Measurements from ENCODE around the gene EXOSC5. TPM values are rescaled to one million over a fixed set of nuclear protein-coding genes. Genes with fewer than 3 reads are reported as not detected.
"Not testable (repeated sequence)": the region's sequence is repeated elsewhere in the genome, so short reads cannot be mapped to it uniquely, and the experiment has no call there.

EXOSC5 gene
- total RNA-seq, 2 donors from 2014 or later, result 15.7 to 23.6 TPM

GRCh38 chr19:41435936-41436673 is 38.9 kb upstream of the EXOSC5 start:
- peak; percentile 51 for TF ChIP-seq CTCF (conservative IDR thresholded peaks at IDR 0.05)
- Histone ChIP-seq H3K9ac (ENCODE audit: extremely low read depth, low read length, poor library complexity, severe bottlenecking) (no peak overlapping the region), H3K27me3 (ENCODE audit: control insufficient read depth, insufficient read depth, low read length, poor library complexity, severe bottlenecking) (no peaks in the 10 kb centered on the region), H3K4me3 (ENCODE audit: low read length) (no peak overlapping the region), H3K9me3 (ENCODE audit: control insufficient read depth, low read length) (no peaks in the 10 kb centered on the region), H3K36me3 (ENCODE audit: control insufficient read depth, insufficient read depth, low read length) (peaks cover 29% of the 10 kb centered on the region), H3K27ac (ENCODE audit: low read depth, low read length) (no peak overlapping the region), H3K4me1 (ENCODE audit: control insufficient read depth, insufficient read depth, low read length) (no peaks in the 10 kb centered on the region)
- H3K27ac Mint-ChIP-seq, result no peak overlapping the region
- DNase-seq, result peak; percentile 48
- peaks cover 4% of the 10 kb centered on the region for H3K27me3 Mint-ChIP-seq (ENCODE audit: insufficient read depth)
- 93 to 98% methylated on average over 13 to 19 of the region's 19 CpGs for WGBS, 2 experiments (ENCODE audit: insufficient coverage in 1 of 2, insufficient read length in 1 of 2)
- no peak overlapping the region for H3K4me3 Mint-ChIP-seq
- H3K36me3 Mint-ChIP-seq (ENCODE audit: low read depth), result peaks cover 36% of the 10 kb centered on the region
- no peaks in the 10 kb centered on the region for H3K9me3 Mint-ChIP-seq
- peaks cover 6% of the 10 kb centered on the region for H3K4me1 Mint-ChIP-seq

GRCh38 chr19:41435376-41435775 is 38.2 kb upstream of the EXOSC5 start:
- not testable (repeated sequence) for H3K9me3 Mint-ChIP-seq; H3K27me3 ChIP-seq (ENCODE audit: control insufficient read depth, insufficient read depth, low read length, poor library complexity, severe bottlenecking); H3K9ac ChIP-seq (ENCODE audit: extremely low read depth, low read length, poor library complexity, severe bottlenecking); H3K4me3 ChIP-seq (ENCODE audit: low read length); H3K4me1 Mint-ChIP-seq; H3K27ac ChIP-seq (ENCODE audit: low read depth, low read length); H3K4me1 ChIP-seq (ENCODE audit: control insufficient read depth, insufficient read depth, low read length); H3K27ac Mint-ChIP-seq; H3K9me3 ChIP-seq (ENCODE audit: control insufficient read depth, low read length); H3K27me3 Mint-ChIP-seq (ENCODE audit: insufficient read depth); H3K4me3 Mint-ChIP-seq
- DNase-seq, result peak; percentile 20
- H3K36me3 ChIP-seq (ENCODE audit: control insufficient read depth, insufficient read depth, low read length), result peaks cover 35% of the 10 kb centered on the region
- H3K36me3 Mint-ChIP-seq (ENCODE audit: low read depth), result peaks cover 37% of the 10 kb centered on the region
- WGBS, 2 experiments (ENCODE audit: insufficient coverage in 1 of 2, insufficient read length in 1 of 2), result 91 to 96% methylated on average over 8 to 11 of the region's 11 CpGs

GRCh38 chr19:41434450-41434849 is 37.3 kb upstream of the EXOSC5 start:
- Mint-ChIP-seq H3K9me3 (no peaks in the 10 kb centered on the region), H3K4me3 (no peak overlapping the region), H3K36me3 (ENCODE audit: low read depth) (peaks cover 37% of the 10 kb centered on the region), H3K27me3 (ENCODE audit: insufficient read depth) (no peaks in the 10 kb centered on the region), H3K4me1 (peaks cover 6% of the 10 kb centered on the region), H3K27ac (no peak overlapping the region)
- Histone ChIP-seq H3K27me3 (ENCODE audit: control insufficient read depth, insufficient read depth, low read length, poor library complexity, severe bottlenecking) (no peaks in the 10 kb centered on the region), H3K36me3 (ENCODE audit: control insufficient read depth, insufficient read depth, low read length) (peaks cover 35% of the 10 kb centered on the region), H3K4me3 (ENCODE audit: low read length) (no peak overlapping the region), H3K9ac (ENCODE audit: extremely low read depth, low read length, poor library complexity, severe bottlenecking) (no peak overlapping the region), H3K9me3 (ENCODE audit: control insufficient read depth, low read length) (no peaks in the 10 kb centered on the region), H3K27ac (ENCODE audit: low read depth, low read length) (no peak overlapping the region), H3K4me1 (ENCODE audit: control insufficient read depth, insufficient read depth, low read length) (no peaks in the 10 kb centered on the region)
- 93 to 100% methylated on average over 5 of the region's 5 CpGs for WGBS, 2 experiments (ENCODE audit: insufficient coverage in 1 of 2, insufficient read length in 1 of 2)
- no peak for DNase-seq
- TF ChIP-seq CTCF (conservative IDR thresholded peaks at IDR 0.05), result no peak
